ENCODE measurements around the gene SF3B6. TPM values are rescaled to one million over a fixed set of nuclear protein-coding genes. Genes with fewer than 3 reads are reported as not detected.

SF3B6 gene
- total and polyA plus RNA-seq, 9 of the 15 experiments (the other 6 are each of a cell fraction or from before 2014, with no cell fraction given), result 146 to 591 (median 295) TPM

DNA sequence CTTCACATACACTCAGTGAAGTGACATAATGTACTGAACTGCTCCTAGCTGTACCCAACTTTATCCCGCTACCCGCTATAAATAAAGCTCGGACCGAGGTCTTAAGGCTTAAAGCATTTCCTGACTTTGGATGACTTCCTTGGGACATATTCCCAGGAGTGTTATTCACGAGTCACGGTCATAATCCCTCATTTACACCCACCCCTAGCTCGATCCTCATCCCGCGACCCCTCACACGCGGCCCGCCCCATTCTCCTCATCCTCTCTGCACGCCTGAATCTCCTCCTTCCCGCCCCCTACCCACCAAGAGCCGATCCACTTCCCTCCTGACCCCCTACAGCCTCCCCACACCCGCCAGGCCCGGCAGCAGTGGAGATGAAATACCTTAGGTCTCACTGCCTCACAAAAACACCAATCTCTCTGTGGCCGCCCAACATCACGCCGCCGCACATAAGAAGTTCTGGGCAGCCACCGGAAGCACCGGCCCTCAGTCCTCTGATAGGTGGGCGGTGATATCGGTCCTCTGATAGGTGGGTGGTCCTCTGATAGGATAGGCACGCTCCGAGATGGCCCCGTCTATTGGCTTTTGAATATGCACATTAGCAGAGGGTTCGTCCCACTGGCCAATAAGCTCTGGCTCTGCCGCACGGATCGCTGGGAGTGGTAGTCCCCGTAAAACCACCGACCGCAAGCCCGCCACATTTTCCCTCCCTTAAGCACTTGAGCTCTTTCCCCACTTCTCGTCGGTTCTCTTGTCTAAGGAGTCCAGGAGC lies 29.0 kb downstream of the SF3B6 start, which contains the start of gene WDCP (continued):
- TF ChIP-seq ZNF408 (CRISPR knock-in tag; IDR thresholded peaks at IDR 0.05; ENCODE audit: low read depth), result no peak
- TF ChIP-seq, protein P1, sequence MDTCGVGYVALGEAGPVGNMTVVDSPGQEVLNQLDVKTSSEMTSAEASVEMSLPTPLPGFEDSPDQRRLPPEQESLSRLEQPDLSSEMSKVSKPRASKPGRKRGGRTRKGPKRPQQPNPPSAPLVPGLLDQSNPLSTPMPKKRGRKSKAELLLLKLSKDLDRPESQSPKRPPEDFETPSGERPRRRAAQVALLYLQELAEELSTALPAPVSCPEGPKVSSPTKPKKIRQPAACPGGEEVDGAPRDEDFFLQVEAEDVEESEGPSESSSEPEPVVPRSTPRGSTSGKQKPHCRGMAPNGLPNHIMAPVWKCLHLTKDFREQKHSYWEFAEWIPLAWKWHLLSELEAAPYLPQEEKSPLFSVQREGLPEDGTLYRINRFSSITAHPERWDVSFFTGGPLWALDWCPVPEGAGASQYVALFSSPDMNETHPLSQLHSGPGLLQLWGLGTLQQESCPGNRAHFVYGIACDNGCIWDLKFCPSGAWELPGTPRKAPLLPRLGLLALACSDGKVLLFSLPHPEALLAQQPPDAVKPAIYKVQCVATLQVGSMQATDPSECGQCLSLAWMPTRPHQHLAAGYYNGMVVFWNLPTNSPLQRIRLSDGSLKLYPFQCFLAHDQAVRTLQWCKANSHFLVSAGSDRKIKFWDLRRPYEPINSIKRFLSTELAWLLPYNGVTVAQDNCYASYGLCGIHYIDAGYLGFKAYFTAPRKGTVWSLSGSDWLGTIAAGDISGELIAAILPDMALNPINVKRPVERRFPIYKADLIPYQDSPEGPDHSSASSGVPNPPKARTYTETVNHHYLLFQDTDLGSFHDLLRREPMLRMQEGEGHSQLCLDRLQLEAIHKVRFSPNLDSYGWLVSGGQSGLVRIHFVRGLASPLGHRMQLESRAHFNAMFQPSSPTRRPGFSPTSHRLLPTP (IDR thresholded peaks at IDR 0.05; ENCODE audit: borderline replicate concordance, extremely low read depth, insufficient read length), result no peak
- TF ChIP-seq HDAC1 (IDR thresholded peaks at IDR 0.05), result peak in 1 of 2 experiments; percentile 97; a peak in 2 of 4 replicates
- TF ChIP-seq, protein P2, sequence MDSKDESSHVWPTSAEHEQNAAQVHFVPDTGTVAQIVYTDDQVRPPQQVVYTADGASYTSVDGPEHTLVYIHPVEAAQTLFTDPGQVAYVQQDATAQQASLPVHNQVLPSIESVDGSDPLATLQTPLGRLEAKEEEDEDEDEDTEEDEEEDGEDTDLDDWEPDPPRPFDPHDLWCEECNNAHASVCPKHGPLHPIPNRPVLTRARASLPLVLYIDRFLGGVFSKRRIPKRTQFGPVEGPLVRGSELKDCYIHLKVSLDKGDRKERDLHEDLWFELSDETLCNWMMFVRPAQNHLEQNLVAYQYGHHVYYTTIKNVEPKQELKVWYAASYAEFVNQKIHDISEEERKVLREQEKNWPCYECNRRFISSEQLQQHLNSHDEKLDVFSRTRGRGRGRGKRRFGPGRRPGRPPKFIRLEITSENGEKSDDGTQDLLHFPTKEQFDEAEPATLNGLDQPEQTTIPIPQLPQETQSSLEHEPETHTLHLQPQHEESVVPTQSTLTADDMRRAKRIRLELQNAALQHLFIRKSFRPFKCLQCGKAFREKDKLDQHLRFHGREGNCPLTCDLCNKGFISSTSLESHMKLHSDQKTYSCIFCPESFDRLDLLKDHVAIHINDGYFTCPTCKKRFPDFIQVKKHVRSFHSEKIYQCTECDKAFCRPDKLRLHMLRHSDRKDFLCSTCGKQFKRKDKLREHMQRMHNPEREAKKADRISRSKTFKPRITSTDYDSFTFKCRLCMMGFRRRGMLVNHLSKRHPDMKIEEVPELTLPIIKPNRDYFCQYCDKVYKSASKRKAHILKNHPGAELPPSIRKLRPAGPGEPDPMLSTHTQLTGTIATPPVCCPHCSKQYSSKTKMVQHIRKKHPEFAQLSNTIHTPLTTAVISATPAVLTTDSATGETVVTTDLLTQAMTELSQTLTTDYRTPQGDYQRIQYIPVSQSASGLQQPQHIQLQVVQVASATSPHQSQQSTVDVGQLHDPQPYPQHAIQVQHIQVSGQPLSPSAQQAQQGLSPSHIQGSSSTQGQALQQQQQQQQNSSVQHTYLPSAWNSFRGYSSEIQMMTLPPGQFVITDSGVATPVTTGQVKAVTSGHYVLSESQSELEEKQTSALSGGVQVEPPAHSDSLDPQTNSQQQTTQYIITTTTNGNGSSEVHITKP (IDR thresholded peaks at IDR 0.05; ENCODE audit: partially characterized antibody), result peak; percentile 15
- no peak for TF ChIP-seq MTF1 (CRISPR knock-in tag; IDR thresholded peaks at IDR 0.05; ENCODE audit: borderline replicate concordance)
- TF ChIP-seq, protein P3, sequence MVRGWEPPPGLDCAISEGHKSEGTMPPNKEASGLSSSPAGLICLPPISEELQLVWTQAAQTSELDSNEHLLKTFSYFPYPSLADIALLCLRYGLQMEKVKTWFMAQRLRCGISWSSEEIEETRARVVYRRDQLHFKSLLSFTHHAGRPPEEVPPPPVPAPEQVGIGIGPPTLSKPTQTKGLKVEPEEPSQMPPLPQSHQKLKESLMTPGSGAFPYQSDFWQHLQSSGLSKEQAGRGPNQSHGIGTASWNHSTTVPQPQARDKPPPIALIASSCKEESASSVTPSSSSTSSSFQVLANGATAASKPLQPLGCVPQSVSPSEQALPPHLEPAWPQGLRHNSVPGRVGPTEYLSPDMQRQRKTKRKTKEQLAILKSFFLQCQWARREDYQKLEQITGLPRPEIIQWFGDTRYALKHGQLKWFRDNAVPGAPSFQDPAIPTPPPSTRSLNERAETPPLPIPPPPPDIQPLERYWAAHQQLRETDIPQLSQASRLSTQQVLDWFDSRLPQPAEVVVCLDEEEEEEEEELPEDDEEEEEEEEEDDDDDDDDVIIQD (CRISPR knock-in tag; IDR thresholded peaks at IDR 0.05), result no peak
- TF ChIP-seq ZNF584 (CRISPR knock-in tag; IDR thresholded peaks at IDR 0.05; ENCODE audit: low read depth), result no peak
- TF ChIP-seq ZNF175 (CRISPR knock-in tag; IDR thresholded peaks at IDR 0.05; ENCODE audit: low read depth), result no peak
- TF ChIP-seq TEAD4 (IDR thresholded peaks at IDR 0.05; ENCODE audit: low read length), result no peak
- TF ChIP-seq TEAD4 (CRISPR knock-in tag; IDR thresholded peaks at IDR 0.05; ENCODE audit: borderline replicate concordance), result no peak
- no peak for TF ChIP-seq ZNF224 (CRISPR knock-in tag; IDR thresholded peaks at IDR 0.05)
- TF ChIP-seq SMARCE1 (IDR thresholded peaks at IDR 0.05), result 0 out of 2 replicates have a peak, but pooled peaks have one; percentile 26
- no peak for TF ChIP-seq TRIM28 (IDR thresholded peaks at IDR 0.05)
- no peak for TF ChIP-seq RFX5 (IDR thresholded peaks at IDR 0.05; ENCODE audit: low read depth, low read length)
- TF ChIP-seq KLF13 (tag; IDR thresholded peaks at IDR 0.05; ENCODE audit: borderline replicate concordance, low read depth), result no peak
- no peak for TF ChIP-seq RBM14 (IDR thresholded peaks at IDR 0.05; ENCODE audit: borderline replicate concordance, insufficient read depth, low read depth, low read length)
- no peak for TF ChIP-seq TCF7 (IDR thresholded peaks at IDR 0.05; ENCODE audit: borderline replicate concordance)
- TF ChIP-seq ZNF76 (CRISPR knock-in tag; IDR thresholded peaks at IDR 0.05; ENCODE audit: borderline replicate concordance), result no peak

Measured in K562 (cell line).